Sigmoid colon (tissue), 4 donors: ENCODE data around the gene BAHD1.
"Not testable (repeated sequence)": the region's sequence is repeated elsewhere in the genome, so short reads cannot be mapped to it uniquely, and the experiment has no call there.

ENCODE experiments used
- EP300 ChIP-seq, 4 donors: sonication (generic); formaldehyde crosslinking; IDR thresholded peaks; one replicate each; pipeline ENCODE4 v1.6.1; 2017; ENCODE audit warnings: antibody characterized with exemption in 4 of 4
- POLR2A ChIP-seq, 2 donors: fragments of 450-650 bp; IDR thresholded peaks; one replicate each; pipeline ENCODE4 v1.6.1; 2016; ENCODE audit warnings: antibody characterized with exemption in 2 of 2, mild to moderate bottlenecking in 2 of 2, moderate library complexity in 2 of 2
- POLR2AphosphoS5 ChIP-seq, 4 donors: sonication (generic); formaldehyde crosslinking; IDR thresholded peaks; one replicate each; pipeline ENCODE4 v1.6.1; 2017; ENCODE audit warnings: antibody characterized with exemption in 4 of 4
- TF ChIP-seq, protein P1 (sequence below), 4 experiments: fragments of 450-650 bp in 3 of 4; fragments of 200-600 bp in 1 of 4; IDR thresholded peaks; one replicate each; pipeline ENCODE4 v1.5.1; 2016 to 2019; ENCODE audit warnings: antibody characterized with exemption in 4 of 4, mild to moderate bottlenecking in 3 of 4, moderate library complexity in 2 of 4

DNA sequence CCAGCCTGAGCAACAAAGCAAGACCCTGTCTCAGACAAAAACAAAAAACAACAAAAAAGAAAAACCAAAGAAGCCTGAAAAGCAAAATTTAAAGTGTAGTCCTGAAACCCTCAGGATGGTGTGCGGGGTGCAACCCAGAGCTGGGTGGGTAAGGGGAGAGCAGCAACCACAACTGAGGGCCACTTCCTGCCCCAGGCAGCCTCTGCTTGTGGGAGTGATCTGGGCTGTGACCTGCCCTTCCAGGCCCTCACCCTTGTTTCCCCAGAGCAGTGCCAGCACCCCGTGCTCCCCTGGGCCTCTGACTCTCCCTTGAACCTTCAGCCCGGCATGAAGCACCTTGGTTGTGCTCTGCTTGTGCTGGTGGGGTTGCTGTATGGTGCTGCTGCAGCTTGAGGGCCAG is 13.2 kb downstream of the BAHD1 start:
- TF ChIP-seq, protein P1, sequence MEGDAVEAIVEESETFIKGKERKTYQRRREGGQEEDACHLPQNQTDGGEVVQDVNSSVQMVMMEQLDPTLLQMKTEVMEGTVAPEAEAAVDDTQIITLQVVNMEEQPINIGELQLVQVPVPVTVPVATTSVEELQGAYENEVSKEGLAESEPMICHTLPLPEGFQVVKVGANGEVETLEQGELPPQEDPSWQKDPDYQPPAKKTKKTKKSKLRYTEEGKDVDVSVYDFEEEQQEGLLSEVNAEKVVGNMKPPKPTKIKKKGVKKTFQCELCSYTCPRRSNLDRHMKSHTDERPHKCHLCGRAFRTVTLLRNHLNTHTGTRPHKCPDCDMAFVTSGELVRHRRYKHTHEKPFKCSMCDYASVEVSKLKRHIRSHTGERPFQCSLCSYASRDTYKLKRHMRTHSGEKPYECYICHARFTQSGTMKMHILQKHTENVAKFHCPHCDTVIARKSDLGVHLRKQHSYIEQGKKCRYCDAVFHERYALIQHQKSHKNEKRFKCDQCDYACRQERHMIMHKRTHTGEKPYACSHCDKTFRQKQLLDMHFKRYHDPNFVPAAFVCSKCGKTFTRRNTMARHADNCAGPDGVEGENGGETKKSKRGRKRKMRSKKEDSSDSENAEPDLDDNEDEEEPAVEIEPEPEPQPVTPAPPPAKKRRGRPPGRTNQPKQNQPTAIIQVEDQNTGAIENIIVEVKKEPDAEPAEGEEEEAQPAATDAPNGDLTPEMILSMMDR (IDR thresholded peaks at IDR 0.05), result not testable (repeated sequence)
- not testable (repeated sequence) for TF ChIP-seq POLR2A, EP300, POLR2AphosphoS5 (IDR thresholded peaks at IDR 0.05)
